Neural crest cell (in vitro differentiated cells): ENCODE data around the gene IL20RA. TPM values are rescaled to one million over a fixed set of nuclear protein-coding genes. Genes with fewer than 3 reads are reported as not detected.
A peak's percentile ranks its signal among the peaks of the same experiment; 100 is the strongest.

Source experiments
- DNase-seq: peaks from one replicate; pipeline ENCODE4 v3.0.0; 2021; ENCODE audit warnings: low read depth, mixed read lengths, low spot score
- H3K27ac Mint-ChIP-seq: one replicate; pipeline ENCODE4 v1.8.0; 2021; ENCODE audit warnings: mild to moderate bottlenecking, mixed read lengths; ENCODE audit not compliant: unreplicated experiment
- H3K27me3 Mint-ChIP-seq: 2 replicates; pipeline ENCODE4 v1.8.0; 2021; ENCODE audit warnings: low read depth, mild to moderate bottlenecking, mixed read lengths
- H3K36me3 Mint-ChIP-seq: 2 replicates; pipeline ENCODE4 v1.8.0; 2021; ENCODE audit warnings: low read depth, mild to moderate bottlenecking, mixed read lengths
- H3K4me1 Mint-ChIP-seq: 2 replicates; pipeline ENCODE4 v1.8.0; 2021; ENCODE audit warnings: mixed read lengths
- H3K4me3 Mint-ChIP-seq: one replicate; pipeline ENCODE4 v1.8.0; 2021; ENCODE audit warnings: mild to moderate bottlenecking, mixed read lengths
- H3K9me3 Mint-ChIP-seq: 2 replicates; pipeline ENCODE4 v1.8.0; 2021; ENCODE audit warnings: mixed read lengths
- total RNA-seq: library from RNA; stranded (reverse); gene quantifications from 2 replicates; pipeline ENCODE4 v1.2.1, GENCODE V29; 2021
- TF ChIP-seq, protein P1 (sequence below): fragments of 200-600 bp; sonication (generic); conservative IDR thresholded peaks from 2 replicates; pipeline ENCODE4 v1.5.0; 2021; ENCODE audit warnings: antibody characterized with exemption, mild to moderate bottlenecking

IL20RA gene
- total RNA-seq, 1 donor from 2014 or later, result not detected

DNA sequence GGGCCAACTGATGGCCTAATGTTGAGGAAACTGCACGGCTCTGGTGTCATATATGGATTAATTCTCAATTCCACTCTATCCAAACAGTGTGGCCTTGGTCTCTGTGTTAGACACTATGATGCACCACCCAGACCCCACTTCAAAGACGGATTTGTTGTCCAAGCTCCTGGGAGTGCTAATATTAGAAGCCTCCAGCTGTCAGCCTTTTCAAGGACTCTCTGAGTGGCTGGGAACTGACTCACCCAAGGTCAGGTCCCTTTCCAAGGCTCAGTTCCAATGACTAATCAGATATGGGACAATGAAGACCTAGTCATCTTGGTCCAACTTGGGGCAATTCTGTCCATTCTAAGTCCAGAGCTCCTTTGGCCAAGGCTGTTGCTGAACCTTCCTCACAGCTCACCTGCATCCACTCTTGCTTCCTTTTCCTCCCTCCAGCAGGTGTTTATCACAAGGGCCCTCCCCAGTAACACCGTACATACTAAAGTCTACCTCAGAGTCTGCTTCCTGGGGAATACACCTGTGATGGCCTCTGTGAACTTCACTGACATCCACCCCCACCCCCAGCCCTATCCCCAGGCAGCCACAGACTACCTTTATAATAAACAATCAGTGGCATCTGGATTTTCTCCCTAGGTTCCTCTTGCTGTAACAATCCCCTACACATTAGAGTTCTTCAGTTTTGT, 7.2 kb upstream of the IL20RA start:
- no peak overlapping the region for H3K27ac Mint-ChIP-seq
- no peak for DNase-seq
- H3K36me3 Mint-ChIP-seq, result no peaks in the 10 kb centered on the region
- no peaks in the 10 kb centered on the region for H3K9me3 Mint-ChIP-seq
- no peak overlapping the region for H3K4me3 Mint-ChIP-seq
- H3K27me3 Mint-ChIP-seq, result peaks cover 36% of the 10 kb centered on the region
- TF ChIP-seq, protein P1, sequence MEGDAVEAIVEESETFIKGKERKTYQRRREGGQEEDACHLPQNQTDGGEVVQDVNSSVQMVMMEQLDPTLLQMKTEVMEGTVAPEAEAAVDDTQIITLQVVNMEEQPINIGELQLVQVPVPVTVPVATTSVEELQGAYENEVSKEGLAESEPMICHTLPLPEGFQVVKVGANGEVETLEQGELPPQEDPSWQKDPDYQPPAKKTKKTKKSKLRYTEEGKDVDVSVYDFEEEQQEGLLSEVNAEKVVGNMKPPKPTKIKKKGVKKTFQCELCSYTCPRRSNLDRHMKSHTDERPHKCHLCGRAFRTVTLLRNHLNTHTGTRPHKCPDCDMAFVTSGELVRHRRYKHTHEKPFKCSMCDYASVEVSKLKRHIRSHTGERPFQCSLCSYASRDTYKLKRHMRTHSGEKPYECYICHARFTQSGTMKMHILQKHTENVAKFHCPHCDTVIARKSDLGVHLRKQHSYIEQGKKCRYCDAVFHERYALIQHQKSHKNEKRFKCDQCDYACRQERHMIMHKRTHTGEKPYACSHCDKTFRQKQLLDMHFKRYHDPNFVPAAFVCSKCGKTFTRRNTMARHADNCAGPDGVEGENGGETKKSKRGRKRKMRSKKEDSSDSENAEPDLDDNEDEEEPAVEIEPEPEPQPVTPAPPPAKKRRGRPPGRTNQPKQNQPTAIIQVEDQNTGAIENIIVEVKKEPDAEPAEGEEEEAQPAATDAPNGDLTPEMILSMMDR, result no peak
- H3K4me1 Mint-ChIP-seq, result no peaks in the 10 kb centered on the region

DNA sequence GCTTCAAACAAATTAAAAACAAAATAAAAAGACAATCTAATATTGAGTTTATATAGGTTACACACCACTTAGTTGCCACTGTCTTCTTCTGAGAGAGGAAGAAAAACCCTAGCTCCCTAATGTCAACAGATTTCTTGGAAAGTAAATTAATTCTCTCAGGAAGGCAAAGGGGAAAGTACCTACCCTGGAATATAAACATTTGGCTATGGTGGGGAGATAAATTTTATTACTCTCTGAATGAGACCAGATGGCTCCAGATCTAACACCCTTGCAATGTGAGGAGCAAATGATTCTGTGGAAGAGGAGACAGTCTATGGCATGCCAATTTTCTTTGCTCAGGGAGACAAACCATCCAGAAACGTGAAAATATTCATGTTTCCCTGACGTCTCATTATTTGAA, 4.3 kb upstream of the IL20RA start:
- peaks cover 59% of the 10 kb centered on the region for H3K27me3 Mint-ChIP-seq
- DNase-seq, result no peak
- H3K36me3 Mint-ChIP-seq, result peaks cover 2% of the 10 kb centered on the region
- TF ChIP-seq, protein P1, result no peak
- H3K4me1 Mint-ChIP-seq, result no peaks in the 10 kb centered on the region
- H3K9me3 Mint-ChIP-seq, result no peaks in the 10 kb centered on the region
- no peak overlapping the region for H3K4me3 Mint-ChIP-seq
- H3K27ac Mint-ChIP-seq, result no peak overlapping the region

DNA sequence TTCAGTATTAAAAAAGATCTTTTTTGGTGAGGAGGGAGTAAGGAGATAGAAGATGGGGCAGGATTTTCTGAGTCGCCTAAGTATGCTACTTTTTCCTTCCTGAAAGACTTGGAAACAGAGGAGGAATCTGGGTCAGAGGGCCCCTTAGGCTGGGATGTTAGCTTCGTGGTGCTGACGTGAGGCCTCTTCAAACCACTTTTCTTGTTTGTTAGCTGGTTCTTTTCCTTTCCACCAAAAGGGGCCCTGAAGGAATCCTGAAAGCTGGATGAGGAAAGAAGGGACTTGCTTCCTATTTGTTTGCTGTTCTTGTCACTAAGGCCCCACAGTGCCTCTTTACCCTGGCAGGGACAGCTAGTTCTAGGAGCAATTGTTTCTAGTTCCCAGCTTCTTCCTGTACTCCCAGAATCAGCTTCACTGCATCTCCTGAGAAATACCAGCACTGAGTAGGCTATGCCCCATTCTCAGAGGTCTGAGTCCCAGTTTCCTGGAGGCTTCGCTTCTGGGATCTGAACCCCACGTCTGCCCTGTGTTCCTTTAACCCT, 2.2 kb upstream of the IL20RA start:
- no peaks in the 10 kb centered on the region for H3K9me3 Mint-ChIP-seq
- TF ChIP-seq, protein P1, result no peak
- peaks cover 2% of the 10 kb centered on the region for H3K36me3 Mint-ChIP-seq
- H3K27me3 Mint-ChIP-seq, result peaks cover 80% of the 10 kb centered on the region
- no peak for DNase-seq
- H3K27ac Mint-ChIP-seq, result no peak overlapping the region
- peaks cover 4% of the 10 kb centered on the region for H3K4me1 Mint-ChIP-seq
- H3K4me3 Mint-ChIP-seq, result no peak overlapping the region

DNA sequence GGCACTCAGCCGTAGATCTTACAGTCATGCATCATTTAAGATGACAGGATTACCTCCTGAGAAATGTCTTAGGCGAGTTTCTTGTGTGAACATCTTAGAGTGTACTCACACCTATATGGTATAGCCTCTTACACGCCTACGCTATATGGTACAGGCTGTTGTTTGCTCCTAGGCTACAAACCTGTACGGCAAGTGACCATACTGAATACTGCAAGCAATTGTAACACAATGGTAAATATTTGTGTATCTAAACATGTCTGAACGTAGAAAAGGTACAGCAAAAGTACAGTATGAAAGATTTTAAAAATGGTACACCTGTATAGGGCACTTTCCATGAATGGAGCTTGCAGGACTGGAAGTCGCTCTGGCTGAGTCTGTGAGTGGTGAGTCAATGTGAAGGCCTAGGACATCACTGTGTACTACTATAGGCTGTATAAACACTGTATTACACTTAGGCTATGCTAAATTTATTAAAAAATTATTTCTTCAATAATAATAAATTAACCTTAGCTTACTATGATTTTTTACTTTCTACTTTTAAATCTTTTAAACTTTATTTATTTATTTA, 541 bp upstream of the IL20RA start:
- Mint-ChIP-seq H3K27me3 (peaks cover 90% of the 10 kb centered on the region), H3K27ac (no peak overlapping the region), H3K4me1 (peaks cover 4% of the 10 kb centered on the region), H3K9me3 (peaks cover 3% of the 10 kb centered on the region), H3K4me3 (peak overlapping the region; percentile 61), H3K36me3 (peaks cover 5% of the 10 kb centered on the region)
- DNase-seq, result no peak
- TF ChIP-seq, protein P1, result no peak

DNA sequence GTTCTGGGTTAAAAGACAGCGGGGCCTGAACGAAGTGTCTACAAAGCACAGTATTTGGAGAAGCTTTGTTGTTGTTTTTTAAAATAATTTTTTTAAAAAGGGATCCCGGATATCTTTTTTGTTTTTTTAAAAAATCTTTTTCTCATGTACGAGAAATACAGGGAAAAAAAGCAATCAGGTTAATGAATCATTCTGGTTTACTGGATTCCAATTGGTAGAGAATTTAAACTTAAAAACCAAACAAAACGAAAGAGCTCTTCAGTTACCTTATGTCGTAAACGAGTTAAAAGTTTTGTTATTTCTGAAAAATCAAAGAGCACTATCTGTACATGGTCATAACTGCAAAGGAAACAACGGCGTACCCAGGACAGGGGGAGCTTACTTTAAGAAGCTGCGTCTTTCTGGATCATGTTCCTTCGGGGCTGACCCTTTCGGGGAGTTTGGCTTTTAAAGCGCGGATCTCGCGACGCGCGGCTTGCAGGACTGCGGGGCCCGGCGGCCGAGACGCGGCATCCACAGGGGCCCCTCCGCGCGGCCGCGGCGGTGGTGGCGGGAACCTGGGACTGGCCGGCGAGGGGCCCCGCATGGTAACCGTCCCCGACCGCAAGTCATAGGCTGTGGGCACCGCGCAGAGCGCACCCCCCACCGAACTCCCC, 927 bp downstream of the IL20RA start:
- peaks cover 5% of the 10 kb centered on the region for H3K36me3 Mint-ChIP-seq
- H3K27ac Mint-ChIP-seq, result no peak overlapping the region
- H3K9me3 Mint-ChIP-seq, result peaks cover 8% of the 10 kb centered on the region
- peak overlapping the region; percentile 71 for H3K4me3 Mint-ChIP-seq
- peak; percentile 10 for DNase-seq
- H3K4me1 Mint-ChIP-seq, result peaks cover 4% of the 10 kb centered on the region
- TF ChIP-seq, protein P1, result no peak
- peaks cover 92% of the 10 kb centered on the region for H3K27me3 Mint-ChIP-seq
